GM12875 (cell line): ENCODE measurements around the gene PLPP6.
"Not testable (repeated sequence)": the region's sequence is repeated elsewhere in the genome, so short reads cannot be mapped to it uniquely, and the experiment has no call there.

ENCODE experiments used
- H3K4me3 ChIP-seq: one replicate; pipeline ENCODE4 v1.5.1; 2011; ENCODE audit warnings: low read depth, low read length, control low read depth
- CTCF ChIP-seq: IDR thresholded peaks from 2 replicates; pipeline ENCODE4 v1.5.1; 2011; ENCODE audit warnings: low read depth, mild to moderate bottlenecking, control low read depth, inconsistent platforms, low read length, moderate library complexity, borderline replicate concordance; ENCODE audit not compliant: insufficient read depth

PLPP6 gene

GRCh38 chr9:4642351-4642750, 19.7 kb upstream of the PLPP6 start:
- no peak for TF ChIP-seq CTCF
- H3K4me3 ChIP-seq, result no peak overlapping the region

- TF ChIP-seq CTCF, result no peak
- H3K4me3 ChIP-seq, result no peak overlapping the region
Measured at GRCh38 chr9:4654084-4654483, 8.0 kb upstream of the PLPP6 start.

- TF ChIP-seq CTCF, result no peak
- no peak overlapping the region for H3K4me3 ChIP-seq
Measured at GRCh38 chr9:4654538-4654937, 7.6 kb upstream of the PLPP6 start.

- H3K4me3 ChIP-seq, result not testable (repeated sequence)
Measured at GRCh38 chr9:4656196-4656595, 5.9 kb upstream of the PLPP6 start.

- no peak overlapping the region for H3K4me3 ChIP-seq
- no peak for TF ChIP-seq CTCF
Measured at GRCh38 chr9:4656621-4657020, 5.5 kb upstream of the PLPP6 start.

- no peak overlapping the region for H3K4me3 ChIP-seq
- no peak for TF ChIP-seq CTCF
Measured at GRCh38 chr9:4657426-4658159, 4.5 kb upstream of the PLPP6 start.

- not testable (repeated sequence) for H3K4me3 ChIP-seq
Measured at GRCh38 chr9:4660665-4661064, 1.4 kb upstream of the PLPP6 start.

- no peak for TF ChIP-seq CTCF
- no peak overlapping the region for H3K4me3 ChIP-seq
Measured at GRCh38 chr9:4661165-4661564, 929 bp upstream of the PLPP6 start.
